Measurements from ENCODE around the gene KLHL35.
A peak's percentile ranks its signal among the peaks of the same experiment; 100 is the strongest.

KLHL35 gene

DNA sequence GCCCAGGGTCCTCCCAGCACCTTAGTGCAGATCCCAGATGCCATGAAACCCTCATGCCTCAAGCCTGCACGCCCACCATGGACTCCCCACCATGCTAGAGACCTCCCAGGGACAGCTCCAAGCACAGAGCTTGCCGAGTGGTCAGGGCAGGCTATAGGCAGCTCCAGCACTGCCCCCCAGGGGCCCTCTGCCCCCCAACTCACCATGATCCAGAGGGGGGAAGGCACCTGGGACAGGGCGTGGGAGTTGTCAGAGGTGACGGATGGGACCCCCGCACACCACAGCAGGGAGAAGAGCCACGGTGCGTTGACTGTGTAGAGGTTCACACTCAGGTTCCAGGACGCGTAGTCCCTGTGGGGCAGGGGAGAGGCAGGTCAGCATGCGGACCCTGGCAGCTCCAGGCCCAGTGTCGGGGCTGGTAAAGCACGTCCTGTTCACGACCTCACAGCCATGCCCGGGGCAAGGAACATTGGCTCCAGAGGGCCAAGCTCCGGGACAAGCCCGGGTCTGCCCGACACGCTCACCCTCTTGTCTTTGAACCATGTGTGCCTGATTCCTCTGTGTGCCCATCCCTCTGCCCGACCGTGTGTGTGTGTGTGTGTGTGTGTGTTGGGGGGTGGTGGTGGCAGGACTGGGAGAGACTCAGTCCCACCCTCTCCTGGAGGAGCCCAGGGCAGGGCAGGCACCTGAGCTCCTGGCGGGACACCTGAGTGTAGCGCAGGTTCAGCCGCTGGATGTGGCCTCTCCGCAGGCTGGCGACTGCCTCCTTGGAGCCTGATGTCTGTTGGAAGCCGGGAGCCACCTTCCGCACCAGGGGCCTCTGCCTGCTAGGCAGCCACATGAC, 8.2 kb upstream of the KLHL35 start:
- DNase-seq = no peak

DNA sequence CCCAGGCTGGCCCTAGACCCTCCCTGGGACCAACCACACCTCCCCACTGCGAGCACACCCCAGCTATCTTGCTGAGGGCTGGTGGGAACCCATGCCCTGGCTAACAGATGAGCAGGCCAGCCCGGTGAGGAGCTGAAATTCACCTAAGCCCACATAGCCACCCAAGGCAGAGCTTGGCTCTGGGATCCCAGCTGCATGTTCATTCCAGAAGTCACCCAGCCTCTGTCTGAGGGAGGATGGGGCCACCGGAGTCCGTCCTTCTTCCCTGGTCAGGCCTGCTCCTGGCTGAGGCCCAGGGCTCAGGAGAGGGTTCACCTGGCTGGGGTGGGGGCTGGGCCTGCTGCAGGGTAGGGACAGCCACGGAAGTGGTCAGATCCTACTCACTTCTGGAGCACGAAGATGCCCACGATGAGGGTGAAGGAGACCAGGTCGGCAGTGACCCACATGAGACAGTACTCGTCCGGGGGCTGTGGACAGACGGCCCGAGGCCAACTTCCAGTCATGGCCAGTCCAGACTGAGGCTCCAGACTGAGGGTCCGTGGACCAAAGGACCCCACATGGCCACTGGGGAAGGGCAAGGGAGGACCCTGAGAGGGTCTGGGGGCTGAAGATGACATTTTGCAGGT, 6.6 kb upstream of the KLHL35 start:
- DNase-seq = no peak

DNA sequence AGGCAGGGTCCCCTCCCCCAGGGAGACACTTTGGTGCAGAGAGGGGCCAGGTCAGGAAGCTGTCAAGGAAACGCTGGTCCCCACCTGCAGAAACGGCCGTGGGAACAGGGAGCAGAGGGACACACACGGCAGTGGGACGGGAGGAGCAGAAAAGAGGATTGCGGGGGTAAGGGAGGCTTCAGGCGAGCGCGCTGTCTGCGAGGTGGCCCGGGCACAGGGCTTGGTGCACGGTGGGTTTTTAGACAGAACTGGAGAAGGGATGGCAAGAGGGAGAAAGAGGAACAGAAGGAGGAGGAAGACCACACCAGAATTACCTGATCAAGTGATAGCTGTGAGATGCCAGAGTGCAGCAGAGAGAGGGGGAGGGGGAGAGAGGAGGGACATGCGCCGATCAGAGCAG, 6.0 kb upstream of the KLHL35 start:
- DNase-seq = no peak

DNA sequence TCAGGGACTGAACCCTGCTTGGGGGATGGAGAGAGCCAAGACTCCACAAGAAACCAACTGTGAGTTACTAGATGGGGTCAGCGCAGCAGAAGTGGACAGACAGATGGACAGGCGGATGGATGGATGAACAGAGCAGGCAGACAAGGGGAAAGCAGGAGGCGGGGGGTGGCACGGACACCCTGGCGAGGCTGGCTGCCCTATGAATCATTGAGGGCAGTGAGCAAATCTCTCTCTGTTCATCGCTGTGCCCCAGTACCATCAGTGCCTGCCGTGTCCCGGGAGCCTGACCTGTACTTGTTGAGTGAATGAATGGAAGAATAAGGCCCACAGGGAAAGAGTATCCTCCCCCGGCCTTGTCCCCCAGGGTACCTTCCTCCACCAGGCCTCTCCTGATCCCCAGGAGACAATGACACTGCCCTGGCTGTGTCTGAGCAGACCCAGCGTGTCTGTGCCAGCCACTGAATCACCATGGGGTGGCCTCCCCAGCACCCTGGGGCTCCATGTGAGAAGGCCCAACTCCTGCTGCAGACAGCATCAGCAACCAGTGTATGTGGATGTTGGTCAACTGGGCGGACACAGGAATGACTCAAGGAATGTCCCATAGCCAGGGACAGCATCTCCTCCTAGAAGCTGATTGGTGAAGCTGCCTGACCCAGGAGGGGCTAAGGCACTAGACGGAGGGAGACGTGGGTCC, 5.1 kb upstream of the KLHL35 start:
- DNase-seq = no peak

DNA sequence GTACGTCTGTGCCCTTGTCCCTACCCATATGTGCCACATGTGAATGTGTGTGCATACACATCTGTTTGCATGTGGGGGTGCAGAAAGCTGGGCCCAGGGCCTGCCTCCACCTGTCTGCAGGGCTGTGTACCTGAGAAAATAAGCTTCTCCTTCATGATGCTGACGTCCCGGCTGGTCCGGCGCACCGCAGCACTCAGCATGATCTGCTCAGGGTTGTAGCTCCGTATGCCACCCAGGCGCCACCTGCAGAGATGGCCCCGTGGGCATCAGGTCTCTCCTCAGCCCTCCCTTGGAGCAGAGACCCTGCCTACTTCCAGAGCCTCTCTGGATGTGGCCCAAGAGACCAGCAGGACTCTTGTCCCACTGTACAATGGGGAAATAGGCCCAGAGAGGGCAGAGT, 3.8 kb upstream of the KLHL35 start:
- DNase-seq = no peak

DNA sequence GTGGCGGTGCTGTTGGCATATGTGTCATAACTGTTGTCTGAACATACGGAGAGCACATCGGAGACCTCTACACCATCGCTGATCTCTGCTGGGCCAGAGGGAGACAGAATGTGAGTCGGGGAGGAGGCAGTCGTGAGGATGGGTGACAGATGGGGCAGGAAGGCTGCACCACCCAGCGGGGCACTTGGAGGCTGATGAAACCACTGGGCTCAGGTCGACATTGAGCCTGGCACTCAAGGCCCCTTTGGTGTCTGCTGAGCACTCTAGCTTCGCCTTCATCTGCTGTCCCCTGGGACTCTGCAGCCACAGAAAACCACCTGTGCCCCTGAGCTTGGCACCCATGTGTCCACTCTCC, 2.5 kb upstream of the KLHL35 start:
- no peak for DNase-seq

DNA sequence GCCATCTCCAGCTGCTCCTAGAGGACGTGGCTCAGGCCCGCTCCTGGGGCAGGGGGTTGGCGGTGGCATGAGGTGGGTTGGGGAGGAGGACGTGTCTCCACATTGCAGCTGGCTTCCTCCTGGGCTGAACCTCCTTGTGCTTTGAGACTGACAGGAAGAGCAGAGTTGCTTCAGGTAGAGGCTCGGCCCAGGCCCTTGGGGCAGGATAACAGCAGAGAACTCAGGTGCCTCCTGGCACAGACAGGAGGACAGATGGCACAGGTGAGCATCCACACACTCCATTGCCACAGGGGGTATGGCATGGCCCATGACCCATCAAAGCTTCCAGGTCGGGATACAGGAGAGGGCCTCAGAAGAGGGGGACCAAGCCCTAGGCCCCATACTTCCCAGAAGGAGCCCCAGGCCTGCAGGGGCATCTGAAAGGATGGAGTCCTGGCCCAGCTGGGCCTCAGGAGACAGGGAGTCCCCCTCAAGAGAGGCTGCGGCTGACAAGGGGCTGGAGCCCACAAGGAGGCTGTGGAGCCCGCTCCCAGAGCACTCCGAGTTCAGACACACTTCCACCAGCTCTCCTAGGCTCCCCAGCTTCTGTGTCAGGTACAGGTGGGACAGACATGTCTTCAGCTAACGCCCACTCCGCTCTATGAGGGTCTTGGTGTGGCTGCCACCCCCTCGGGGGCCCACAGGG, 2.0 kb upstream of the KLHL35 start:
- DNase-seq = no peak

DNA sequence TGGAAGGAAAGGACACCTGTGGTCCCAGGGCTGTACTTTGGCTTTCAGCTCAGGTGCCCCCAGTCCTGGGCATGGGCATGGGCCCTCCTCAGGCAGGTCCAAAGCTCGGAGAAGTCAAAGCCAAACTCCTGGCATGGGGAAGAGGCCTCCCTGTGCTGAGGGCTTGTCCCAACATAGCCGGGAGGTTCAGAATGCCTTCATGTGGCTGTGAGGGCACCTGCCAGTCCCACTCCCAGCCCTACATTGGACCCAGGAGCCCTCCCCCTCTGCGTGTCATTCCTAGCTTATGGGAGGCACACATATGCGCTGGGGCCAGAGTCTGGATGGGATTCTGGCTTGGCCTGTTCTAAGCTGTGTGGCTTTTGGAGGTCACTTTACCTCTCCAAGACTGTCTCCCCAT, 1.0 kb upstream of the KLHL35 start:
- no peak for DNase-seq

DNA sequence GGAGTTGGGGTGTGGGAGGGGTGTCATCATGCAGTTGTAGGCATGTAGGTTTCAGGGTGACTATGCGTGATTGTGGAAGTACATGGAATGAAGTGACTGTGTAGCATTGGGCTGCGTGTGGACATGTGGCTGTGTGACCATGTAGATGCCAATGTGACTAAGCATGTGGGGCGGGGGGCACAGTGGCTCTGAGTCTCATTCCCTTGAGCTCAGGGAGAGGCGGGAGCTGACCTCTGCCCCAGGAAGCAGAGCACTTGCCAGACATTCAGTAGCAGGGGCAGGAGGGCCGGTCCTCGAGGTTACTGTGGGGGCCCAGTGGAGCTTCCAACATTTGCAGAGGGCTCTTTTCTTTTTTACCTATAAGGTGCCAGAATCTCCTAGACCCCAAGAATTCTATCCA, 440 bp upstream of the KLHL35 start:
- DNase-seq = no peak

DNA sequence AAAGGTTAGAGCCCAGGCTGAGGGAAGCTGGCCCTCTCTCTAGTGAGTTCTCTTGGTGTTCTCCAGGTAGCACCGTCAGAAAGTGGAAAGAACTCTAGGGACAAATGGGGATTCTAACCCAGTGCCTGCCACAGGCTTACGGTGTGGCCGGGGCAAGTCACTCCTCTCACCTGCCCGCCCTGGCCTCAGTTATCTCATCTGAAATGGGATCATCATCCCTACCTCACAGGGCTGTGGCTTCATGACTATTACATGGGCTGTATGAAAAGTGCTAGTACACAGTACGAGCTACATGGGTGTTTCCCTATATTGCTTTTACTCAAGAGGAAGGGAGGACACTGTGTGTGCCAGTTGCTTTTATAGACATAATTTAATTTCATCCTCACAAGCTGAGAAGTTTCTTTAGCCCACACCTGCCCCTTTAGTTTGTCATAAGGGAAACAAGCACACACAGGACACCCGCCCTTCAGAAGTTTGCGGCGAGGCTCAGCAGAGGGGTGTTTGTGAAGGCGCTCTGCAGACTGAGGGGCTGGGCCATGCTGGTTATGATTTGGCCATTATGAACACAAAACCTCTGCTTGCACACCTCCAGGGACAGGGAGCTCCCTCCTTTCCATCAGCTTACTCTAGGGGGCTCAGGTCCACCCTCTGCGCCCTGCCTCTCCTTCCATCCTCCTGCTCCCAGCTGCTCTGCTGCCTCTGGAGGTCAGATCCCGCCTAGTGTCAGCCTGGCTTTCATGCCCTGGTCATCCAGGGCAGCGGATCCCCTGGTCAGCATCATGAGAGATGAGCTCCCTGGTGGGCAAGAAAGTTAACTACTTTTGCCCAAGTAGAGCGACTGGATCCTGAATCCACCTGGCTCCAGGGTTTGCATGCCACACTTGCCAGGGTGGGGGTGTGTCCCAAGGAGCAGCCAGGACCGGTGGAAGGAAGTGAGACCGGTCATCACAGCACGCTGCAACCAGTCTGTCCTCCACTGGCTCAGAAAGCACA, 1.2 kb downstream of the KLHL35 start:
- no peak for DNase-seq

DNA sequence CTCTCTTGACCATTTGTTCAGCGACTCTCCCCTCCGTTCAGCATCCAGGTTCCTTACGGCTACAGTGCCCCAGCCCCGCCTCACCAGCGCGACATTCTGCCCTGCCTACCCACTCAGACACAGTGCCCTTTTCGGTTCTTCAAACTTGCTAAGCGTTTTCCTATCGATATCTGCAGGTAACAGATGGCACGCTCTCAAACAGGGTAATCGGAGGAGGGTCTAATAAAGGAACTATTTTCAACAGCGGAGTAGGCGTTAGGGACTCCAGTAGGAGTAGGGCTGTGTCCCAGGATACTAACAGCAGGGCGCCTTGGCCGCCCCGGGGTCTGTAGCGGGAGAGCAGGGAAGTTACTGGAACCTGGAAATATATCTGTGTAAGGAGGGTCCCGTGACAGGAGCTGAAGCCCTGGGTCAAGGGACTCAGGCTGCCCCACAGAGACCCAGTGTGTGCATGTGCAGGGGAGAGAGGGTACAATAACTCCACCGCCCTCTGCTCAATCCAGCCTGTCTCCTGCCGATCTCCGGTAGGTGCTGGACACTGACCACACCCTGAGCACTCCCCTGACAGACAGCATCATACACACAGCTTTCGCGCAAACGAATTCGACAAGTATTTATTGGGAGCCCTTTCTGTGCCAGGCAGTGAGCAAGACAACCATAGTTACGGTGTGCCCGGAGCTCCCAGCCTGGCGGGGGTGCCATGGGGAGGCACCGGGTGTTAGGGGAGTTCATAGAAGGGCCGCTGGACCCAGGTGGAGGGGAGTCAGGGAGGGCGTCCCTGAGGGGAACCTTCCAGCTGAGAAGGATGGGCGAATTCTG, 2.1 kb downstream of the KLHL35 start:
- DNase-seq = no peak

DNA sequence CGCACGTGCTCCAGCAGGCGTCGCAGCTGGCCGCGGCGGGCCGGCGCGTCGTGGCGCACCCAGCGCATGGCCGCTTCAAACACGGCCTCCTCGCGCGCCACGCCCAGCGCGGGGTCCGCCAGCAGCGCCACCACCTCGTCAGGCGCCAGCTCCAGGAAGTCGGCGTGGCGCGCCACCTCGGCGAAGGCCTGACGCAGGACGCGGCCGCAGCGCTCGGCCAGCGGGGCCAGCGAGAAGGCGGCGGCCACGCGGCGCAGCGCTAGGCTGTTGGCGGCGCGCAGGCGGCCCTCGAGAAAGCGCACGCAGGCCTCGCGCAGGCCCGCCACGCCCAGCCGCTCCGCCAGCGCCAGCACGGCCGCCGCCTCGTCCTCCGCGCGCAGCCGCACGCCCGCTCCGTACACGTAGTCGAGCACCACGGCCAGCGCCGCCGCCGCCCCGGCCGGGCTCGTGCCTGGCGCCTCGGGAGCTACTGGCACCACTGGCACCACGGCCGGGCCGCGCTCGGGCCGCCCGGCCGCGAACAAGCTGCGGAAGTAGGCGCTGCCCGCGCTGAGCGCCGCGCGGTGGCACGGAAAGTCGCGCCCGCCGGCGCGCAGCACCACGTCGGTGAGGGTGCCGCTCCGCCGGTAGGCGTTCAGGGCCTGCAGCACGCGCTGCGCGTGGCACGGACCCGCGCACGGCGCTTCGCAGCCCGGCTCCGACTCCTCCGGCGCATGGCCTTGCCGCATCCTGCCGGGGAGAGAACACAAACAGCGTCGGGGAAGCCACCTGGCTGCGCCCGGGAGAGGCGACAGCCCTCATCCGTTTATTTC, 2.9 kb downstream of the KLHL35 start:
- peak; percentile 70 for DNase-seq

DNA sequence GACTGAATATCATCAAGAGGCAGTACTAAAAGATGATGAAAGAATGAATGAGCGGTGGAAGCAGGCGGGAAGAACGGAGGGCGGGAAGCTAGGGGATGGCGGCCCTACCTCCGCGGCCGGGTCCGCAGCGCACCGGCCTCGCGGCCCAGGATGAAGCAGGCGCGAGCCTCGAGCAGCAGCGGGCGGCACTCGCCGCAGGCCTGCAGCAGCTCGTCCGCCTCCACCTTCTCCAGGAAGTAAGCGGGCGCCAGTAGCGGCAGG, 3.4 kb downstream of the KLHL35 start:
- no peak for DNase-seq

DNA sequence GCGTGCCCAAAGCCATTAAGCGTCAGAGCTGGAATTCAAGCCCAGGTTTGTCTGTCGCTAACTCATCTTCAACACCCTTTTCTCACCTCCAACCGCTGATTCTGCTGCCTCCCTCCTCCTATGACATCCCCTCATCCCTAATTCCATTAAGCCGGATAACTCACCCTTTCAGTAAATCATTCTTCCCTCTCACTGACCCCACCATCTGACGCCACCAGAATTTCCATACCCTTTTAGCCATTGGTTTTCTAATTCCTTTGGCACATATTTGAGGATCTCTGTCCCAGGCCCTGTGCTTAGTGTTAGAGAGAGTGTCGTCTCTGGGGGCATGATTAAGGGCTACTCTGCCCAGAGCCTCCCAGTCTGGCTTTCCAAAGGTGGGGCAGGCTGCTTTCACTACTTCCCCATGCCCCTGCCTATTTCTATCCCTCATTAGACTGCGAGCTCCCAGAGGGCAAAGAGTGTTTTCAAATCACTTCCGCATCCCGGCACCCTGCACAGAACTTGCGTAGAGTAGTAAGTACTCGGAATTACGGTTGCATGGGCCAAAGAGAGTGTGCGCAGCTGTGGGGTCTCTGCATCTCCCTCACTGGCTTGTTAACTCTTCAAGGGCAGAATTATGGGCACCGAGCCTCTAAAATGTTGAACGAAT, 3.9 kb downstream of the KLHL35 start:
- no peak for DNase-seq

DNA sequence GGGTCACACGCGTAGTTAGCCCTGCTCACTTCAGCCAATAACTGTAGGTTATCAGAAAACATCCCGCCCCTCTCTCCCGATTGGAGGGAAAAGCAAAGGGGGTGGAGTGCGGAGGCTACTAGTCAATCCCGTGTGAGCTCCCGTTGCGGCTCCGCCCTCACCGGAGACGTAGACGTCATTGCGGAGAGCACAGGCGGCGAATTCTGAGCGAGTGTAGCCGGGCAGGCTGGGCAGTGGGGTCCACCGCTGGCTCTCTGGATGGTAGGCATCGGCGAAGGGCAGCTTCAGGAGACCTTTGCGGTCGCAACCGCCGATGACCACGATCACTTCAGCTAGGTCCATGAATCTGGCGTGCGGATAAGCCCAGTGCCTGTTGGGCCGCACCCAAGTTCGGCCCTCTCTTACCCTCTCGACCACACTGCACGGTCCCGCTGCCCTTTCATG, 4.7 kb downstream of the KLHL35 start:
- DNase-seq = peak; percentile 71

DNA sequence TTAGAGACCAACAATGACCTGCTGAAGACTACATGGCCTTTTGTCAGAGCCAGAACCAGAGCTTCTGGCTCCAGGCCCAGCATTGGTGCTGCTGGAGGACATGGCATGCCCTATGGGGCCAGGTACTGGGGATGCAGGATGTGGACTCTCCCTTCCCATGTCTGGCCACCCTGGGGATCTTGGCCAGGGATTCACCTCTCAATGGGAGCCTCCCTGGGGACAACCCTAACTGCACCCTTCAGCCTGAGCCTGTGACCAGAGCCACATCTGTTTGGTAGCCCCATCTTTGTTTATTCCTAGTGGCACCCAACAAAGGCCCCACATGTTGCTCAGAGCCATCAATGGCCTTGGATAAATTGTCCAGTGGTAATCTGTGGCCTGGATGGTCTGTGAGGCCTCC, 5.8 kb downstream of the KLHL35 start:
- DNase-seq = no peak

DNA sequence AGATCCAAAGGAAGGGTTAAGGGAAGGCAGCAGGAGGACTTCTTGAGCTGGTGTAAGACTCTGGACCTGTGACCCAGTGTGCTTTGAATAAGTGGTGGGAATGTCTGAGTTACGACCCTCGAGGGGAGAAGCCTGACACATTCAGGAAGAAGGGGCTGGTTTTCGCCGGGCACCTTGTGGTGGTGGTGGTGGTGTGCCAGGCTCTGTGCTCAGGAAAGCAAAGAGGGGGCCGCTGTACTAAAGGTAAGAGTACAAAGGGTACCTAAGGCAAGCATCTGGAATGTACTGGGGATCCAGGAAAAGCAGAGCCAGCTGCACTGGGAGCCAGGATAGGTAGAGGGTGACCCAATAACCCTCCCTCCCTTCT, 6.3 kb downstream of the KLHL35 start:
- no peak for DNase-seq

DNA sequence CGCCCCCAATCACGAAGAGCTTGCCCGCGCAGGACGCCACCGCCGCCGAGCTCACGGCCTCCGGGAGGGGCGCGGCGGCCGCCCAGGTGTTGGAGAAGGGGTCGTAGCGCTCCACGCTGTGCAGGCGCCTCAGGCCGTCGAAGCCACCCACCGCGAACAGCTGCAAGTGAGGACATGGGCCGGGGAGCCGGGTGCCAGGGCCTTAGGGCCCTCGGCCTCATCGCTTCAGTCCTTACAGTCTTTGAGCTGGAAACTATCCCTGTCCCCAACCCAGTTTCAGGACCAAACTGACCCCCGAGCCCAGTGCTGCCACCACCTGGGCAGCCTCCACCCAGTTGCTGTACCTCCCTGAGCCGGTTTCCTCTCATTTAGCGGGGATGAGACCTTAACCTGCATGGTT, 7.6 kb downstream of the KLHL35 start:
- DNase-seq = no peak

DNA sequence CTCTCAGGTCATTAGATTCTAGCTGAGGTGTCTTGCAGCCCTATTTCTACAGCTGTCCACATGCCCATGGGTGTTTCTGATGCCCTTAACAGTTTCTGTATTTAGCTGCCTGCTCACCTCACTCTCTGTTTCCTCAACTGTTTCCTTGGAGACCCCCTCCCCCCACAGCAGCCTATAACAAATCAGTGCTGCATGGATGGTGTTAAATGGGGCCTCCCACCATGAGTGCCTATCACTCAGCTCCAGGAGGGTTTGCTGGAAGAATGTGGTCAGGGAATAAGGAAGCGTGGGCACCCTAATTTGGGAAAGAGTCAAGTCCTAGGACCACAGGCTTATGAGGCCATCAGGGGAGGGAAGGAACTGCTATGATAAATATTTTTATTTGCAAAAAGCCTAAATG, 8.6 kb downstream of the KLHL35 start:
- no peak for DNase-seq

DNA sequence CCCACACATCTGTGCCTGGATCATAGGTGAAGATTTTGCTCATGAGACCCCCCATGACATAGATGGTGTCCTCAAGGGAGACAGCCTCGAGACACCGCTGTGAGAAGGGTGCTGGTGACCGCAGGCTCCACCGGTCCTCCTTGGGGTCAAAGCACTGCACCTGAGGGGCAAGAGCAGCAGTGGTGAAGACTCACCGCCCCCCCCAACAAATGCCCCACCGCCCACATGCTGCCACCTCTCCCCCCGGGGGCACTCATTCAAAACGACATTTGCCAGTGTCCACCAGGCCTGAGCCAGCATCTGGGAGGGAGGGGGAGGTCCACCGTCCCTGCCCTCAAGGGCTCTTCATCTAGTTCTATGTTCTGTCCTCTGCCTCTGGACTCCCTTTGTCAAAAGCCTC, 9.3 kb downstream of the KLHL35 start:
- no peak for DNase-seq
